Measurements from ENCODE around the gene HMGXB3.

HMGXB3 gene

GRCh38 chr5:150052956-150053712 lies 52.6 kb downstream of the HMGXB3 start:
- DNase-seq, result no peak

- no peak for DNase-seq
These were observed 53.3 kb downstream of the HMGXB3 start for GRCh38 chr5:150053713-150054392.

GRCh38 chr5:150054569-150054968 lies 54.0 kb downstream of the HMGXB3 start:
- no peak for DNase-seq

GRCh38 chr5:150055326-150056074 lies 55.0 kb downstream of the HMGXB3 start:
- no peak for DNase-seq

- no peak for DNase-seq
These were observed 55.5 kb downstream of the HMGXB3 start for GRCh38 chr5:150056075-150056443.

- no peak for DNase-seq
These were observed 56.5 kb downstream of the HMGXB3 start for GRCh38 chr5:150057052-150057451.

- no peak for DNase-seq
These were observed 57.0 kb downstream of the HMGXB3 start for GRCh38 chr5:150057511-150057910.

GRCh38 chr5:150057996-150058395 lies 57.5 kb downstream of the HMGXB3 start:
- no peak for DNase-seq

GRCh38 chr5:150058480-150059126 lies 58.1 kb downstream of the HMGXB3 start:
- no peak for DNase-seq

- DNase-seq, result no peak
These were observed 59.1 kb downstream of the HMGXB3 start for GRCh38 chr5:150059623-150060022.

- no peak for DNase-seq
These were observed 59.9 kb downstream of the HMGXB3 start for GRCh38 chr5:150060471-150060870.

- DNase-seq, result no peak
These were observed 61.0 kb downstream of the HMGXB3 start for GRCh38 chr5:150061538-150061995.

- no peak for DNase-seq
These were observed 61.8 kb downstream of the HMGXB3 start for GRCh38 chr5:150062216-150062922.

GRCh38 chr5:150063638-150064037 lies 63.1 kb downstream of the HMGXB3 start:
- DNase-seq, result no peak

- DNase-seq, result no peak
These were observed 64.2 kb downstream of the HMGXB3 start for GRCh38 chr5:150064681-150065220.

- no peak for DNase-seq
These were observed 64.8 kb downstream of the HMGXB3 start for GRCh38 chr5:150065346-150065745.

GRCh38 chr5:150065886-150066285 lies 65.3 kb downstream of the HMGXB3 start:
- DNase-seq, result no peak

GRCh38 chr5:150066436-150066835 lies 65.9 kb downstream of the HMGXB3 start:
- no peak for DNase-seq

GRCh38 chr5:150066901-150067396 lies 66.4 kb downstream of the HMGXB3 start:
- DNase-seq, result no peak

GRCh38 chr5:150067405-150067960 lies 66.9 kb downstream of the HMGXB3 start:
- DNase-seq, result no peak

GRCh38 chr5:150068071-150068470 lies 67.5 kb downstream of the HMGXB3 start:
- no peak for DNase-seq

- DNase-seq, result no peak
These were observed 67.9 kb downstream of the HMGXB3 start for GRCh38 chr5:150068472-150068871.

Data from CD4-positive, alpha-beta T cell treated with Interleukin-17A for 4 hours (primary cell).